HG03439 (cell line): ENCODE results near the gene SPAG17.
"Not testable (repeated sequence)": the region's sequence is repeated elsewhere in the genome, so short reads cannot be mapped to it uniquely, and the experiment has no call there.

ENCODE experiments used
- ATAC-seq: cut with Tn5 transposase; IDR thresholded peaks from one replicate; pipeline ENCODE4 v1.9.1; 2021; ENCODE audit warnings: mild to moderate bottlenecking, moderate library complexity; ENCODE audit not compliant: unreplicated experiment

Gene SPAG17

DNA sequence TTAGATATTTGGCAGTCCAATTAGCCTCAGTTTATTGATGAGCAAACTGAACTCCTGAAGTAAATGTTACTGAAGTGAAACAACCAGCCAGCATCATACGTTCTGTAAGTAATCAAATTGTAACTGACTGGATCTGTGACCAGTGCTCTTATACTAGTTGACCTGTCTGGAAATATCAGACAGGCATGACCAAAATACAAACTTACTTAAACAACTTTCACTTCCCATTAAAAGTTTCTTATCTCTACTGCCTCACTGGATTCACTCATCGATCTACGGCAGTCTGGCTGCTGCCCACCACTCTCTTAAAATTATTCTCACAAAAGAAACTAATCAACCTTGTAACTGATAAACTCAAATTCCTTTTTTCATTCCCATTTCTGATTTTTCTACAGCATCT, 199.1 kb downstream of the SPAG17 start:
- no peak for ATAC-seq

DNA sequence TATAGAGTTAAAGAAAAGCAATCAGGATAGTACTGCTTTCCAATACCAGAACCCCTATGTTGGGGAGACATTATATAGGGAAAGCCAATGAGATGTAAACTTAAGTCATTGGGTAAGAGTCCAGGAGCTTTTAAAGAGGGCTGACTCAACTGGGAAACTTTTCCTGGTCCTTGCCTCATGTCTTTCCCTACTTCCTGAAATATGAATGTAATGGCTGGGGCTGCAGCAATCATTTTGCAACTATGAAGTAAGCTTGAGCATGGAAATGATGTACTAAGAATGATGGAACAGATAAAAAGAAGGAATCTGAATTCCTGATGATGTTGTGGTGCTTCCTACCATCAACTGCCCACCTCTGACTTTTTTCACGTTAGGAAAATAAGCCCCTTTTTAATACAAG, 199.8 kb downstream of the SPAG17 start:
- ATAC-seq: no peak

DNA sequence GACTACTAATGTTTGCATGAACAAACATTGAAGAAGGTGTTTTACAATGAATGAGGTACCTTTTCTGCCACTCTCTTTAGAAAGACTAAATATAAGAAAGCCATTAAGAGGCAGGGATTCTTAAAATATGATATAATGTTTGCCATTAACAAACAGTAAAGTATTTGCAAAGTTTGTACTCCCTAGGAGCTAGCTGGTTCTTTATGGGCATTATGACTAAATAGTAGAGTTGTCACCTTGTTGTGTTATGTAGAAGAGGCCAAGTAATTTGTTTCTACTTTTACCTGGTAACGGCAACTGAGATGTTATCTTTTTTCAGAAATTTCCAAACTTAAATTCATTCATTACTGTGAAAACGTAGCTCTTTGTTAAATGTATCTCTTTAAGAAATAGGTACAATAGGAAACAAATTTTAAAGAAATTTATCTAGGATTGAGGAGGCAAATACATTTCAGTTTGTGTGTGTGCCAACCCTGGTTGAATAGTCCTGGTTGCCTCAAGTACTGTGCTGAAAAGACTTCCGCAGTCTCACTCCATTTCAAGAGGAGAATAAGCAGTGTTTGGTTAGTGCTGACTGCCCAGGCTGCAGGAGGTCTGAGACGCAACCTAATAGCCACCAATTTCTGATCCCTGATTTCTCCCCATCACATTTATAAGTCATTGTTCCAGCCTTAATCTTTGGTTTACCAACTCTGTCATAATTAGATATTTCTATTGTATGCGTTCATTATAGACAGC, 203.4 kb downstream of the SPAG17 start:
- no peak for ATAC-seq

DNA sequence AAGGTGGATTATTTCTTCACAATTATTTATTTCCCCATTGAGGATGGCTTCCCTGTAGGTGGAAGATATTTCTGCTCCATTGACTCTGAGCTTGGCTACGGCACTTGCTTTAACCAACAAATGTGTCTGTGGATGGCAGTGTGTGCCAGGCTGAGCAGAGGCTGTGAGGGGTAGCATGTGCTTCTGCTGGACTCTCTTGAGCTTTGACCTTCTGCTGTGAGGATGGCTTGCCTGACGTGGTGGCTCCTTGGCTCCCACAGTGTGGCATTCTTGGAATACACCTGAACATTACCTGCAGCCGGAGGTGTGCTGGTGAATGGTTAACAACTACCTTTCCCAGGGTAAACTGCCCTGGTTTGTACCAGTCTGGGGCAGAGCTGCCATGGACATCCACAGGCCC, 208.6 kb downstream of the SPAG17 start:
- ATAC-seq: no peak

DNA sequence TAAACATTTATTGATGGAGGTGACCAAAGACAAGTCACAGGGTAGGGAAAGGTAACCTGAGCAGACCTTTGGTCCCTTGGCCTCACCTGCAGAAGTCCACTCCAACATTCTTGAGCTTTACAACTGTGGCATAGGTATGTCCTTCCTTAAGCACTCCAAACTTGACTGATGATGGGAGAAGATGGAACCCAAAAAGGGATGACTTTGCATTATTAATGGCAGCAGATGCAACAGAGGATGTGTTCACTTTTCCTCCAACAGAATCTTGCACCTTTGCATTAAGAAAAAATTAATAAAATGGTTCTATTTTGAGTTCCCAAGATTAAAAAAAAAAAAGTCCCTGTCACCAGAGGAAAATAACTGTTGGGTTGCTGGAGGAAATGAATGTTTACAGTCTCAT, 213.3 kb downstream of the SPAG17 start:
- no peak for ATAC-seq

DNA sequence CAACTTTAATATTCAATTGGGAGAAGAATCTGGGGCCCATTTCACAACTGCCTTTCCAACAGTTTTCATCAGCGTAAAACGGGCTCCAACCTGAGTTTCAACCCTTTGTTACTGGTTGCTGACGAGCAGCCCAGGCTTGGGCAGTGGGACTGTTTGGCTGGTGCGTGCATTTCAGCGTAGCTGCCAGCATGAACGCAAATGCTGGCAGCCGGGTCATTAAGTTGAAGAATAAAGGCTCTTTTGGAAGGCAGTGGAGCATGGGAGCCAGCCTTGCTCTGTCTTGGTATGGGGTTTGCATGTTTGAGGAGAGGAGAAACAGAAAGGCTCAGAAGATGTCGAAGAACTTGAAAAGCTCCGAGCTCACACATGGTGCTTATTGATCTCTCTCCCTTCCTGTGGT, 214.8 kb downstream of the SPAG17 start:
- ATAC-seq: no peak

DNA sequence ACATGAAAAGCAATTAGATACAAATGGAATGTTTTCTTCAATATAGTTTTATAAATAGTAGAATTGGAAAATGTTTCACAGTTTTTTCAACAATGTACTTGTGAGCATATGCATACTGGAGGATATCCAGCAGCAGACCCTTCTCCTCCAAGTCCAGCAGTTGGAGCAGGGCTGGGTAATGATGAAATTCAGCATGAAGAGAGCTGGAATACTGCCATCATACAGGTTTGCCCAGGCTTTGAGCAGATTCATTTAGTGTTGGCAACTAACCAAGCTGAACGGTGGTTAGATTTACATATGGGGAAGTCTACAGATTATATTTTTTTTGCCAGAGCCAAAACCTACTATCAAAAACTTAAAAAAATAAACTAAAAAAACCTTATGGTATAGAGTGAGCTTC, 217.1 kb downstream of the SPAG17 start:
- ATAC-seq: no peak

DNA sequence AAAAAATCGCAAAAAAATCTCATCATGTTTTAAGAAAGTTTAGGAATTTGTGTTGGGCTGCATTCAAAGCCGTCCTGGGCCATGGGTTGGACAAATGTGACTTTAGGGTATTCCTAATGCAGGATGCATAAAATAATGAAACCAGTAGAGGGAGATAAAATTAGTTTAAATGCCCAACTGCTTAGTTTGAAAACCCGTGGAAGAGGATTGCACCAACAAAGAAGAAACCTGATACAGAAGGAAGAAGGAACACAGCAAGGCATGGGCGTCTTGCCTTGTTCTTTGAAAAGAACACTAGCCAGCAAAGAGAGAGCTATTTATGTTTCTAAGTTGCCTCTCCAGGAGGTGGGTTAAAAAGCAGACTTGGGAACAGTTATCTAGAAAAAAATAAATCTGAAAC, 217.6 kb downstream of the SPAG17 start:
- no peak for ATAC-seq

DNA sequence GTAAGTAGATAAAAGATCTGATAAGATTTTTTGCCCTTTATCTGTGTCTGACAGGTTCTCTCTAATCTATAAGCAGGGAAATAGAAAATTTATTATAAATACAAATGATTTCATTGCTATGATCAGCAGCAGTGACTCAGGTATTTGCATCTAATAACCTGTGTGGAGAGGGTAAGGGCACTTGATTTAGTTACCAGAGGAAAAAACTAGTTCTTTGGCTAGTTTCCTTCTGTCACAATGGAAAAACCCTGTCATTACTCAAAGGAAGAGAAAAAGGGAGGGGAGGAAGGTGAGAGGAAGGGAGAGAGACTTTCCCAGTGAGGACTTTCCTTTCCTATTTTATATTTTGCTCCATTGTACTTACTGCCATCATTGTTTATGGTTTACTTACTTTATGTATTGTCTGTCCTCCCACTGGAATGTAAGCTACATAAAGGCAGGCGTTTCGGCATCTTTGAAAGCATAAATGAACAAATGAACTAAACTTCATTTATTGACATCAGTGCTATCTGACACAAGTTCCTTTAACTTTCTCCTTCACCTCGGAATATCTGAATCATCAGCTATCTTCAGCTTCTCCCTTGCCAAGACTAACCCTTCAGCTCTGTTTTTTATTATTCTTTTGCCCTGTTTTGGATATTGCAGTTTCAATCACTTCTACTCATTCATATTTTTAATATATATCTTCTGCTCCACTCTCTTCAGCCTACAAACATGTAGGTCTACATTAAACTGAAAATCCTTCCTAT, 220.6 kb downstream of the SPAG17 start:
- no peak for ATAC-seq

DNA sequence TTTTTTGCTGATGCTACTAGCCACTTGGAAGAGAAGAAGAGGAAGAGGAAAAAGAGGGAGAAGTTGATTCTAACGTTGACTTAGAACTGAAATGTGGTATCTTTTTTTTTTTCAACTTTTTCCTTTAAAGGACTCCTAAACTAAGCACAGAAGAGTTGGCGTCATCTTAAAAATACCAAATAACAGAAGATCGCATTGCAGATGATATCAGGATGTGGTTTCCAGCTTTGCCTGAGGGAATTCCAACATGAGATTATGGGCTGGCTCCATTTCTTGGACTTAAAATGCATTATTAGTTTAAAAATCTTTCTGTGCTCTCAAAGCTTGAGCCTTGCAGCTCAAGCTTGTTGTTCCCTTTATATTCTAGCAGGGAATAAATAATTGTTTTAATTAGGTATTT, 225.7 kb downstream of the SPAG17 start:
- ATAC-seq: no peak

DNA sequence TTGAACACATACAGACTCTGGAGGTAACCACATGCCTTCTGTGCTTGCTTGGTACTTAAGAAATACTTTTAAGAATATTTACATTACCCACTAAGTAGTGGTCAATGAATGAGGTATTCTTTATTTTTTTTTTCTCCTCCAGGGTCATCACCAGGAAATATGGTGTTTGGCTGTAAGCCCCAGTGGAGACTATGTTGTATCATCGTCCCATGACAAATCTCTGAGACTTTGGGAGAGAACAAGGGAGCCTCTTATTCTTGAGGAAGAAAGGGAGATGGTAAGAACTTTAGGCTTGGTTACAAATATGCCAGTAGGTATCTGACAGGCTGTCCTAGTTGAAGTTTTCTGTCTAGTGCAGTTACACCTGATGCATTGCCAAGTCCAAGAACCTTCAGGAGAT, 232.6 kb downstream of the SPAG17 start:
- ATAC-seq: no peak

DNA sequence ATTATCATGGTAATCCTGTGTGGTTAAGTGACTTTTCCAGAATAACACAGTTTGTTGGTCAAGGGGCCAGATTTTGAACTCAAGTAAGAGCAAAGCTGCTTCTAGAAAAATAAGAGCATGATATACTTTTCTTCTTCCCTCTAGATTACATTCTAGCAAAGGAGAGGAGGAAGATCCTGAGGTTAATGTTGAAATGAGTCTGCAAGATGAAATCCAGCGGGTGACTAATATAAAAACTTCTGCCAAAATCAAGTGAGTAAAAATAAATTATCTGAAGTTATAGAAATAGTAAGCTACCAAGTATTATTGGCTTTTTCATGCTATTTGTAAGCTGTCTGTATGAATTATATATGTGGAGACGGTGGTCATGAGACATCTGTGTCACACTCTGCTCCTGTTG, 242.7 kb downstream of the SPAG17 start:
- ATAC-seq: no peak

DNA sequence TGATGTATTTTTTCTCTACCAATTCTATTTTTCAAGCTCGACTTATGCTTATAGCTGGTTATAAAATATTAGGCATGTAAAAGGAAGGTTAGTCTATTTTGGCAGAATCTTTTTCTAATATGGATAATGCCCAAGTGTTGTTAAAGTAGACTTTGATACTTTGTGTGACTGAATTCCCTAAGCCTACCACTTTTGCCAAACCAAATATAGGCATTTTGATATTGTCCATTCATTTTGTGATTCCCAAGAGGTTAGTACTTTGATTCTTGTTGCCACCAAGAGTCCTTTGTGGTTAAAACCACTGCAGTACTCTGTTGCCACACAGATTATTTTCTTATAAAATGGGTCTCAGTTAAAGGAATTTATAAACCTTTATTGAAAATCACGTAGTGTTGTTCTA, 251.3 kb downstream of the SPAG17 start:
- no peak for ATAC-seq

DNA sequence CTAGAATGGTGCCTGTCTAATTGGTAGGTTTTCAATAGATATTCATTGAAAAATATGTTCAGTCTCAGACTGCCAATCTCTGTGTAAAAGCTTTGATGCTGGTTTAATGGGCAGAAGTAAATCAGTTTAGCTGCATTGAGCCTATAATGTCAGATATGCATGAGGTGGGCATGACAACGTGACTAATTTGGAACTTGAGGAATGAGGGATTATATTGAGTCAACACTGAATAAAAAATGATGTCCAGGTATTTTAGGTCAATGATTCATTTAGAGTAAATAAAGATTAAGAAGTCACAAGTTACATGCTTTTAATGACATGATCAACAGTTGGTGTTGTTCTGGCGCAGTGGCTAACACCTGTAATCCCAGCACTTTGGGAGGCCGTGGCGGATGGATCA, 252.5 kb downstream of the SPAG17 start:
- ATAC-seq: no peak

DNA sequence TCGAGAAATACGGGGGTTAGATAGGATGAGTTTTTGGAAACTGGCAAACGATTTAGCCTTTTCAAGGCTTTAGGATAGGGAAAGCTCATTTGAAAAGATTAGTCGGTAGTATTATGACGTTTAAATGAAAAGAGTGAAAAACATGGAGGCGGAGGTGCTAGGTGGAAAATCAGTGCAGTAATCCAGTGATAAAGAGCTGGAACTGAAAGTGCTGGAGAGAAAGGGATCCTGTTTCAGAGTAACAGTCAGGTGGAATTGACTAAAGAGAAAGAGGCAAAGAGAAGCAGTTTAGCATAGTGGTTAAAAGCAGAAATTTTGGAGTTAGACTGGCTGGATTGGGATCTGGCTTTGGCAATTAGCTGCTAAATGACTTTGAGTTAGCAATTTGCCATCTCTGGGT, 254.5 kb downstream of the SPAG17 start:
- ATAC-seq: no peak

DNA sequence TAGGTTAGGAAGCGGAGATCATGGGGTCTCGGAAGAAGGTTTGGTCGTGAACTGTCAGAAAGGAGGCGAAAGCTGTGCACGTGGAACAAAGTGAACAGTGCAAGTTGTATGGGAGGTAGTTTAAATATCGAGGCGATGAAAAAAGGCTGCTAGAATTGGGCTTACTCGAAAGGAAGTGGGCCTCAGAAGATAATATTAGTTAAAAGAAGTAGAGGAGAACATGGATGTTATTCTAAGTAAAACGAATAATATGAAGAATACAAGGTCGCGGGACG, 254.9 kb downstream of the SPAG17 start:
- ATAC-seq: no peak

DNA sequence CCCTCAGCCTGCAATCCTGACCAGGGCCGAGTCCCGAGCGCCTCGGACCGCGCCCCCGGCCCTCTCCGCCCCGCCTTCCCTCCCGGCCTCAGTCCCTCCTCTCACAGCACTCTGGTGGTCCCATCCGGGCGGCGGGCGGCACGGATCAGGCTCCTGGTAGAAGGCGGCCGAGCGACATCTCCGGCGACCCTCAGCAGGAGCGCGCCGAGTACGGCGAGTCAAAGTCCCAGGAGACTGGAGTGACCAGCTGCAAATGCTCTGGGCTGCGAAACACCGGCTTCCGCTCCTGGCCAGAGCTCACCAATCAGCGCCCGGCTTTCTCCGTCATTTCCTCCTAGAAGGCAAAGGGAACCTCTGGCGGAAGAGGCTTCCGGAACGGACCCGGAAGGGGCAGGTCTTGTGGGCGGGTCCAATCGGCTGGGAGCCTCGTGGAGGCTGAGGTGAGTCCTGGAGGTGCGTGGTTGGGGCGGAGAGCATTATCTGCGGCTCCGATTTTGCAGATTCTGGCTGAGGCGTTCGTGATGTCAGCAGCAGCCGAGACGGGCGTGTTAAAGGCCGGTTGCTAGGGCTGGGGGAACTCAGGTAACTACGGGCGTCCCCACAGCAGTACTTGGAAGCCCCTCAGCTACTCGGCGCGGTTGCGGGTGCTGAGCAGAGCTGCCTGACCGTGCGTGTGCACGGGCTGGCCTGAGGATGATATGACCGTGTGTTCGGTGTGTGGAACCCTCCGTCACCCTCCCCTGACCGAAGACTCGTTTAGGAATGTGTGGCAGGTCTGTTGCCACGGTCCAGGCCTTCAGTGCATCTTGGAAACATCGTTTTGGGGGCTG, 255.5 kb downstream of the SPAG17 start, which contains the start of the genes GDAP2 and WDR3:
GDAP2 (minus strand) TSS at position 279 of the 830 bp plus-strand sequence. CDS start 9,264 bp downstream, outside the sequence.
WDR3 (plus strand) TSS at position 397 of the 830 bp plus-strand sequence. CDS start 3,581 bp downstream, outside the sequence.
- peak; percentile 97 for ATAC-seq

DNA sequence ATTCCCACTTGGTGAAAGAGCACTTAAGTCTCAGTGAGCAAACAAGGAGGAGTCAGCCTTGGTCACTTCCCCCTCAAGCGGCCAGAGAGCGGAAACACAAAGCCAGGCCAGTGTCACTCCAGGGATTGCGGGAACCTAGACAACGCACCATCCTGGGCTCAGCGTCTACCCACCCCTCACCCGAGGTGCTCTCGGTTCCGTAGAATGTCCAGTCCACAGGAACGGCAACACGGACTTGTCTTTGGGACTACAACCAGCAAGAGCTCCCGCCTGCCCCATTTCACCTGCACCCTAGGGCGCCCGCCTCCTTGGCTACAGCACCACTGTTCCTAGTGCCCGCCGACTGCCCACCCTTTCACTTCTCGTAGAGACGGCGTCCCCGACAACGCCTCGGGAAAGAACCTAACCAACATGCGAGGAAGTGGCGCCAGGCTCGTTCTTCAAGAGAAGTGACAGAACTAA, 256.1 kb downstream of the SPAG17 start:
- ATAC-seq: peak; percentile 42

DNA sequence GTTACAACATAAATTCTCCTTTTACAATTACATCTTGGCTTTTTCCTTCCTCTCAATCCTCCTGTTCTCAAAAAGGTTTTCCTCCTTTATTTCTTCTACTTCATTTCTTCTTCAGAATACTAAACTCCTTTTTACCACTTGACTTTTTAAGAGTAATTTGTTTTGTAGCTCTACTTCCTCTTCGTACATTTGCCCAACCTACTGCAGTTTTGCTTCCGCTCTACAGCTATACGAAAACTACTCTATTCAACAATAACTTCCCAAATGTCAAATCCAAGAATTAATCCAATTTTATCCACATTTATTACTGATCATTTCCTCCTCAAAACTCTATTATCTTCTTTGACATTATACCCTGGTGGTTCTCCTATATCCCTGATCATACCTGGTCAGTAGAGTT, 259.0 kb downstream of the SPAG17 start:
- no peak for ATAC-seq

DNA sequence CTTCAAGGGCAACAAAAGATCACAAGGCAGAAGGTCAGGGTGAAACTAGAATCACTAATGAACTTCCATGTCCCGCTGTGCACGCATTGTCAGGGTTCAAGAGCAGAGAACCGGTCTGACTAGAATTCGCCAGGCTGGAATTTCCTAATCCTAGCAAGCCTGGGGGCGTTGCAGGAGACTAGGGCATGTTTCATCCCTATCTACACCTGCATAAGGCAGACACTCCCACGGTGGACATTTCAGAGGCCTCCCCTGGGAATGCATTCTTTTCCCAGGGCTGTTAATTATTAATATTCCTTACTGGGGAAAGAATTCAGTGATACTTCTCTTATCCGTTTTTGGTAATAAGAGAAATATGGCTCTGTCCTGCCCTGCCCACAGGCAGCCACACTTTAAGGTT, 262.3 kb downstream of the SPAG17 start:
- ATAC-seq: not testable (repeated sequence)

DNA sequence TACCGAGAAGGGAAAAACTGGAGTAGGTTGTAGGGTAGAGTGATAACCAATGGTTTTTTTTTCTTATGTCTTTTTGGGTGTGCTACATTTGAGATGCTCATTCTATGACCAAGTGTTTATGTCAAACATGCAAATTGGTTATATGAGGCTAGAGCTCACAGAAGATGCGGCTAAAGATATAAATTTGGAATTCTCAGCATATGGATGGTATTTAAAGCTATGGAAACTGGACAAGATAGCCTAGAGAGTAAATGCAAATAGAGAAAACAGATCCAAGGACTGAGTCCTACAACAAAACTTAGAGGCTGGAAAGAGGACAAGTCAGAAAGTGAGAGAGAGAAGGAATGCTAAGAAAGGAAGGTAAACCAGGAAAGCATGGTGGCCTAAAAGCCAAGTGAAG, 263.0 kb downstream of the SPAG17 start:
- ATAC-seq: no peak

DNA sequence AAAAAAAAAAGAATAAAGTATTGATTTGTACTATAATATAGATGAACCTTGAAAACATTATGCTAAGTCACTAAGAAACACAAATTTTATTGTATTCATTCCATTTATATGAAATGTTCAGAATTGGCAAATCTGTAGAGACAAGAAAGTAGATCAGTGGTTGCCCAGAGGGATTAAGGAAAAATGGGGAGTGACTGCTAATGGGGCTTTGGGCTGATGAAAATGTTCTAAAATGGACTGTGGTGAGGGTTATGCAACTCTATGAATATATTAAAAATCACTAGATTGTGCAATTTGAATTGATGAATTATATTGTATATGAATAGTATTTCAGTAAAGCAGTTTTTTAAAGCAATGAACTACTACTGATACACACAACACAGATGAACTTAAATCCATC, 265.7 kb downstream of the SPAG17 start:
- no peak for ATAC-seq
